SK-N-DZ (cell line): ENCODE data around the gene LETMD1.

Experiments used
- DNase-seq: peaks from one replicate; pipeline ENCODE4 v3.0.0-alpha.2; 2015; ENCODE audit warnings: low spot score

Gene LETMD1

DNA sequence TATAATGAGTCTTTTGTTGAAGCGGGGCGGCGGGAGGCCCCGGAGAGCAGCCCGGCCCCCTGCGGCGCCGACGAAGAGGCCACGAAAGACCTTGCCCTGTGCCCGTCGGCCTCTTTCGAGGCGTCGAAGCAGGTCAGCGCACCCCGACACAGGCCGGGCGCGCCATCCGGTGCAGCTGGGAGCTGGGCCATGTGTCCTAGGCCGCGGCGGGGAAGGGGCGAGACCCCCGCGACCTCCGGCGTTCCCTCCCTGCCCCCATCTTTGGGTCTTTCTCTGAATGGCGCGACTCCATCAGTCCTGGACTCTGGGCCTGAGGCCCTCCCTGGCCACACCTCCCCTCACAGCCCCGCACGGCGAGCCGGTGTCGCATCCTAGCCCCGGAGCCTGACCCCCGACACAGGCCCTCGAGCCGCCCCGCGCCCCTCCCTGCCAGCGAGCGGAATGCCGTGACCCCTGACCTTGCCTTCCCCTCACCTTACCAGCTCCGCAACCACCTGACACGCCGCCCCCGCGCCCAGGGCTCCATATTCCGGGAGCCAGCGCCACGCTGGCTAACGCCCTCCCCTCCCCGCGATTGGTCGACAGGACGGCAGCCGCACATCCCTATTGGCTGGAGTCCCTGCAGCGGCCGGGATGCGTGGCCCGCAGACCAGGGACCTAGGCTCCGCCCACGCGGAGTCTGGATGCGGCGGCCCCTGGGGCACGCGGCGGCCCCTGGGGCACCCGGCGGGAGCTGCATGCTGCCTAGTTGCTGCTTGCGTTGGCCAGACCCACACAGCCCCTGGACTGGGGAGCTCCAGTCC, 22.1 kb upstream of the LETMD1 start, which contains the start of gene SLC11A2:
TSS of gene SLC11A2 (minus strand) at position 549 of the 803 bp plus-strand sequence. CDS start 15,656 bp downstream, outside the sequence.
- peak; percentile 96 for DNase-seq

DNA sequence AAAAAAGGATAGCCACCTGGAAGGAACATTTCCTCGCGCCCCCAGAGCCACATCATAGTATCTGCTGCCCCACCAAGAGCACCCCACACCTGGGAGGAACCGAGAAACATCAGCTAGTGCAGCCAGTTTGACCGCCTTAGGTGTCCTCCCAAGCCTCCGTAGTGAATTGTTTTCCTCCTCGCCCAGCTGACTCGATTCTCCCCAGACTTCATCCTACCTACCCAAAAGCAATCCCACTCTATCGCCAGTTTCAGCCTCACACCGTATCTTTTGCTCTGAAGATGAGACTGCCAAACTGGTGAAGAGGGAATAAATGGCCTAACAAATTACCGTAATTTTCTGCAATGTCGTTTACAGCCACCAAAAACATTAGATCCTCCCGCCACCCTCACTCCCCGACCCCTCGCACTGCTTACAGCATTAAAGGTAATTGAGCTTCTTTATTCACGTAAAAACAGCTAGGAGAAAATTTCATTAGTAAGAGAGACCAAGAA, 20.7 kb upstream of the LETMD1 start:
- no peak for DNase-seq

DNA sequence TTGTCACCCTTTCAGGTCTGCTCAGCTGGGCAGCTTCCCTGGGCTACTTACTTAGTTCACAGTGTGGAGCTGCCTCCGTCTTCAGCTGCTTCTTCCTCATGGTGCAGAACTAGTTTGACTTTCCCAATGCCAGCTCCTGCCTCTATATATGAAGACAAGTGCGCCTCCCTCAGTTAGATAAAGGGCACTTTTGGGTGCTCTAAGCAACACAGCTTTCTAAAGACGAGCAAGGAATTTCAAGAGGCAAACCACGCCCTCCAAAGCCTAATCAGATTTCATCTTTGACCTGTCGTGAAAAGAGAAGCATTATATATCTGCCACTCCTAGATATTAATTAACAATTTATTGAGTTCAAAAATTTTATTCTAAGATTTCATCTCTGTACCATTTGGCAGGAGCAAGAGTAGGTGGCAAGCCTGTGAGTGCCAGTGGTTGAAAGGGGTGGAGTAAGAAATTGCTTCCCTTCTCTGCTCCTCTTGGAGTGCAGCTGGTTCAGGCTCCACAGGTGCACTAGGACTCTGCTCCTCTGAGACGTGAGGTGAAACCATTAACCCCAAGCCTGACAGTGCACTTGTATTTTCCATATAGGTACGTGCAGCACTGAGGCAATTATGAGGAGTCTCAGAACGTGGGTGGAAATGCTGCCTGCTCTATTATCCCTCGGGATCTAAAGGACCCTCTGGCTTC, 19.9 kb upstream of the LETMD1 start:
- peak; percentile 63 for DNase-seq

DNA sequence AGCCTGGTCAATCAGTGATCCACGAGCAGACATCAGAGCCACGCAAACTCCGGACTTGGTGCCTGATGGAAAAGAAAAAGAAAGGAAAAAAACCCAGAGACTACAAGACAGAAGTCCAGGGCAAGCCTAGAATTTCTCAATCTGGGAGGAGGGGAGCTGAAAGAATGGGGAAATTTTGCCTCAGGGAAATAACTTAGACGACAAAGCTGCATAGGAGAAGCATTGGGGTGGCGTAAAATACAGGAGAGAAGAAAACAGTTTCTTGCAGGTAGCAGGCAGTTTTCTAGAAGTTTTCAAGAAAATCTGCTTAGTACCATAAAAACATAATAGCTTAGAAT, 19.3 kb upstream of the LETMD1 start:
- DNase-seq = no peak

DNA sequence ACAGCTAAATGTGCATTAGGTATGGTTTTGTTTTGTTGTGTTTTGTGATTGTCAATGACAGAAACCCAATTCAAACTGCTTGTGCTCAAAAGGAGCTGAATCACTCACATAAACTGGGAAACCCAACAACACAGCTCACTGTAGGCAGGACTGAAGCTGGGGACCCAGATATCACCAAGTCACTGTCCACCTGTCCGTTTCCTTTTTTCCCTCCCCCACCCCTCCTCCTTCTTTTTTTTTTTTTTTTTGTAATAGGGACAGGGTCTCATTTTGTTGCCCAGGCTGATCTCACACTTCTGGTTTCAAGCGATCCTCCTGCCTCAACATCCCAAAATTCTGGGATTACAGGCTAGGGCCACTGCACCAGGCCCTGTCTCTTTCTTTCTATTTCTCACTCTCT, 15.1 kb upstream of the LETMD1 start:
- DNase-seq = no peak

GRCh38 chr12:51033457-51034089, 14.6 kb upstream of the LETMD1 start:
- DNase-seq = no peak

DNA sequence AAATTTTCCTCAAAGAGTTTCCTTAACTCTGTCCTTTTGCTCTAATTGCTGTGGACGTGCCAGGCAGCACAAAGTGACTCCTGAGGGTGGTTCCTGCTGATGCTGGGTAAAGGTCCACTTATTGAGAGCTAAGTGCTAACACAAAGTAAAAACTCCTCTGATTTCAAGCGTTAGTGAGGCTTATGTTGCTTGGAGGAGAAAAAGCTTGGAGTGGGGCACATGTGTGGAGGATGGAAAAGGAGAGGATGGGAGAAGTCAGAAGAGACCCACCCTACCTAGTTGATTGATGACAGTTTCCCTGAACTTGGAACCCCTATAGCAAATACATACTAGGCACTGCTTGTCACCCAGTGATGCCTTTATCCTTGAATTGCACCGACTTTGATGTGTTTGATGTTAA, 11.8 kb upstream of the LETMD1 start:
- DNase-seq = no peak

GRCh38 chr12:51048661-51049251, 629 bp downstream of the LETMD1 start:
- DNase-seq = peak; percentile 19

GRCh38 chr12:51049525-51049924, 1.4 kb downstream of the LETMD1 start:
- no peak for DNase-seq

- DNase-seq = no peak
Measured at GRCh38 chr12:51051787-51052186, 3.7 kb downstream of the LETMD1 start.

GRCh38 chr12:51055060-51055459, 6.9 kb downstream of the LETMD1 start:
- no peak for DNase-seq

- no peak for DNase-seq
Measured at GRCh38 chr12:51056242-51056641, 8.1 kb downstream of the LETMD1 start.

DNA sequence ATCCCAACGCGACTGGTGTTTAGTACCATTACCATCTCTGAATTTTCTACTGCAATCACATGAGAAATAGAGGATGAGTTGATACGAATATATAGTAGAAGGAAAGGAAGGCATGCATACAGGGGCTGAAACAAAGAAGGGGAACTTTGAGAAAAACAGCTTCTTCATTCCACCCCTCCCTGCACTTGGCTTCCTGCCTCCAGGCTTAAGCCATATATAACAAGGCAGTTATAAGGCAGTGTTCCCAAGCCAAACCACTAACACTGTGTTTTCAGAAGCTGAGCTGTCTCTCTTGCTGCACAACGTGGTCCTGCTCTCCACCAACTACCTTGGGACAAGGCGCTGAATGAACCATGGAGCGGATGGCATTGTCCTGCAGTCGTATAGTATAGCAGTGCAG, 11.0 kb downstream of the LETMD1 start:
- DNase-seq = no peak

DNA sequence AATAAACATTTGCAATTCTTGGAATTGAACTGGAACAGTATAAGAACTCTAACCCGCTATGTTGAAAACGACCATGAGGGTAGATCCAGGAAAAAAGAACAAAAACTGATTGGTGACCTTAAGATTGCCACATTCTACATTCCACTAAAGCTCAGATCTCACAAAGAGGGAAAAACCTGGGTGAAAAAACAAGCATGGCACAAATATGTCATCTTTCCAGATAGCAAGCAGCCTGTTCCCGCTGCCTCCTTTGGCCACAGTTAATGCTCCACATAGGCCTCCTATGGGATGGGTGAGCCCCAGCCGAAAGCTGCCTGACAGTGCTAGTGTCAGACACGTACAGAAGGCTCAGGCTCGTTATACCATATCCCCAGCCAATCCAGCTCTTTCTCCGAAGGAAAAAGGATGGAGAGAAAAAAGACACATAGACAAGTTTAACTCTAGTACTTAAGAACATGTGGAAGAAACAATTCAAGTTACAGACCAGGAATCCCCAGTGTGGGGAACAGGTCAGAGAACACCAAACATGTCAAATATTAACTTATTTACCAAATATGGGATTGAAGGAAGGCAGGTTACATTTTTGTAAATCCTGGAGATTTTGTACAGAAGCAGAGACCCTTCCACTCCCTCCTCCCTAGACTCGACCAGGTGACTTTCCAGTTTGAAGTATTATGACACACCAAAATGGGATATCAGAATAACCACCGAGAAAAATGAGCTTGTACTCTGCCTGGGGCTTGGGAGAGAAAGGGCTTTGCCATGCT, 14.7 kb downstream of the LETMD1 start:
- no peak for DNase-seq

- DNase-seq = no peak
Measured at GRCh38 chr12:51065530-51065929, 17.4 kb downstream of the LETMD1 start.

DNA sequence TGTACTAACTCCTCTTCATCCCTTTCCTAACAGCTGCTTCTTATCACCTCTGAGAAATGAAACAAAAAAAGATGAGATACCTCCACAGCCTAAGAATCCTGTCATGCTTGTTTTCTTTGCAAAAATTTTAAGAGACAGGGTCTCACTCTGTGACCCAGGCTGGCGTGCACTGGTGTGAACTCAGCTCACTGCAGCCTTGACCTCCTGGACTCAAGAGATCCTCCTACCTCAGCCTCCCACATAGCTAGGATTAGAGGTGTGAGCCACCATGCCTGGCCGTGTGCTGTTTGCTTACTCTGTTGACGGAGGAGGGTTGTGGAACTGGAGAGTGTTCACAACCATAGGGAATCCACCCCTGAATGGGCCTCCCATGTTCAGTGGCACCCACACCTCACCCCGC, 19.1 kb downstream of the LETMD1 start:
- DNase-seq = no peak

GRCh38 chr12:51067771-51068170, 19.6 kb downstream of the LETMD1 start:
- DNase-seq = no peak

GRCh38 chr12:51070004-51070403, 21.9 kb downstream of the LETMD1 start:
- no peak for DNase-seq

DNA sequence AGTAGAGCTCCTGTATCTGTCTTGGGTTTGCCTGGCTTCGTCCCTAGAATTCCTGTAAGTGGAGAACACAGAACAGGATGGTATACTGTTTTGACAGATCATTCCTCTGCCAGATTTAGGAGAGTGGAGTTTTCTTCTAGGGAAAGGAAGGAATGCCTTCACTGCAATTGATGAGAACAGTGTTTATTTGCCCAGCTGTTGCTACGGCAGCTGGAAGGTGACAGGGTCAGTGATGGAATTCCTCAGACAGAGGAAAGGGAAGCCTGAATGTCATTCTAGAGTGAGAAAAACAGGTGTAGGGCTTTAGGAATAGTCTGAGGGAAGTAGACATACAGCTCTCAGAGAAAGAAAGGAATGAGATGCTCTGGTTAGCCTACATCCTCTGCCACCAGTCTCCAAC, 23.5 kb downstream of the LETMD1 start:
- DNase-seq = no peak

- DNase-seq = no peak
Measured at GRCh38 chr12:51075390-51075789, 27.3 kb downstream of the LETMD1 start.

DNA sequence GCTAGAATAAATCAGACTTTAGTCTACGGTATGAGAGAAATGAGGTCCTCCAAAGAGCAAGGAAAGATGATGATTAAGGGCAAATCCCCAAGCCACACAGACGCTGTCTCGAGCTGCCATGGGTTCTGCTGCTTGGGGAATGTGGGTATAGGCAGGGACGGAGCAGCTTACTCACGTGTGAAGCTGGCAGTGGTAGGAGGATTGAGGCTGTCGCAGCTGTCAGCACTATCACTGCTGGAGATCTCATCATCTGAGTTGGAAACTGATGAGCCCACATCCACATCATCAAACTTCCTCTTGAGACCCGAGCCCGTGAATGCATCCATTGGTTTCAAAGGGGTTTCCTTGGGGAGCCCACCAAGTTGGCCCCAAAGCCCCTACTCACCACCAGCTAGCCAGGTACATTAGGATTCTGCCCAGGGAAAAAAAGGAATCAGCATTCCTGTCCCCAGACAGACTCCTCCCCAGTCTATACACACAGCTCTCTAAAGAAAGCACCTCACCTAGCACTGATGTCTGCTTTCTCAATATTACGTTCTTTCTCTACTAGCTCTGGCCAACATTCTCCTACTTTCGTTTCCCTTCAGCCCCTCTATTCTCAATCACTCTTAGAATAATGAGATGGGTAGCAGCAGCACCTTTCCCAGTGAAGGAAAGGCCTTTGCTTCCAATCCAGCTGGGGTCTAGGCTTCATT, 28.3 kb downstream of the LETMD1 start:
- no peak for DNase-seq
